ENCODE measurements around the gene ANKRD31. TPM values are rescaled to one million over a fixed set of nuclear protein-coding genes. Genes with fewer than 3 reads are reported as not detected.

ANKRD31 gene
- total RNA-seq, 1 experiment from 2014 or later: 0.09 TPM

DNA sequence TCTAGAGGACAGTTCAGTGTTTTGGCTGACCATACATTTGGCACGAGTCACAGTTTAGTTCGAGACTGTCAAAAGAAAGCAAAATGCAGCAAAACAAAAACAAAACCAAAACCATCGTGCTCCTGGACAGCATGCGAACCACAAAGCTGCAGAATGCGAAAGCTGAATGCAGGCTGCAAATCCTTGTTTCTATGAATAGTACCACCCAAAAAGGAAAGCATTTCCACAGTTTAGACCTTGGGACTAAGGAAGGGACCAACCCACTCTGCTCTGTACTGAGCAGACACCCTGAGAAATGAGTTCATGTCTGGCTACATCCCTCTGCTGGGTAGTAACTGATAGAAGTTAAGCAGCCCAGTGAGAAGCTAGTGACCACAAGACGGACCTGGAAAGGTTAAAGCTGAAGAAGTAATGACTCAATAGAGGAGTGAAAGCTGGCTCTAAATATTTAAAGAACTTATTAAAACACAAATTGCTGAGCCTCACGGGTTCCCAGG is 188.2 kb downstream of the ANKRD31 start:
- Mint-ChIP-seq H3K36me3 (no peaks in the 10 kb centered on the region), H3K27me3 (ENCODE audit: low read depth) (peaks cover 27% of the 10 kb centered on the region), H3K4me3 (no peak overlapping the region), H3K4me1 (peaks cover 26% of the 10 kb centered on the region), H3K27ac (no peak overlapping the region), H3K9me3 (no peaks in the 10 kb centered on the region)
- TF ChIP-seq, protein P1, sequence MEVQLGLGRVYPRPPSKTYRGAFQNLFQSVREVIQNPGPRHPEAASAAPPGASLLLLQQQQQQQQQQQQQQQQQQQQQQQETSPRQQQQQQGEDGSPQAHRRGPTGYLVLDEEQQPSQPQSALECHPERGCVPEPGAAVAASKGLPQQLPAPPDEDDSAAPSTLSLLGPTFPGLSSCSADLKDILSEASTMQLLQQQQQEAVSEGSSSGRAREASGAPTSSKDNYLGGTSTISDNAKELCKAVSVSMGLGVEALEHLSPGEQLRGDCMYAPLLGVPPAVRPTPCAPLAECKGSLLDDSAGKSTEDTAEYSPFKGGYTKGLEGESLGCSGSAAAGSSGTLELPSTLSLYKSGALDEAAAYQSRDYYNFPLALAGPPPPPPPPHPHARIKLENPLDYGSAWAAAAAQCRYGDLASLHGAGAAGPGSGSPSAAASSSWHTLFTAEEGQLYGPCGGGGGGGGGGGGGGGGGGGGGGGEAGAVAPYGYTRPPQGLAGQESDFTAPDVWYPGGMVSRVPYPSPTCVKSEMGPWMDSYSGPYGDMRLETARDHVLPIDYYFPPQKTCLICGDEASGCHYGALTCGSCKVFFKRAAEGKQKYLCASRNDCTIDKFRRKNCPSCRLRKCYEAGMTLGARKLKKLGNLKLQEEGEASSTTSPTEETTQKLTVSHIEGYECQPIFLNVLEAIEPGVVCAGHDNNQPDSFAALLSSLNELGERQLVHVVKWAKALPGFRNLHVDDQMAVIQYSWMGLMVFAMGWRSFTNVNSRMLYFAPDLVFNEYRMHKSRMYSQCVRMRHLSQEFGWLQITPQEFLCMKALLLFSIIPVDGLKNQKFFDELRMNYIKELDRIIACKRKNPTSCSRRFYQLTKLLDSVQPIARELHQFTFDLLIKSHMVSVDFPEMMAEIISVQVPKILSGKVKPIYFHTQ (CRISPR knock-in tag; IDR thresholded peaks at IDR 0.05): no peak
- TF ChIP-seq NR2C2 (CRISPR knock-in tag; IDR thresholded peaks at IDR 0.05) (no peak), ZNF138 (CRISPR knock-in tag; conservative IDR thresholded peaks at IDR 0.05) (no peak), CREM (CRISPR knock-in tag; IDR thresholded peaks at IDR 0.05) (no peak), OVOL2 (CRISPR knock-in tag; IDR thresholded peaks at IDR 0.05; ENCODE audit: borderline replicate concordance) (no peak), NR3C1 (CRISPR knock-in tag; conservative IDR thresholded peaks at IDR 0.05; ENCODE audit: low read depth) (no peak), NFYB (CRISPR knock-in tag; conservative IDR thresholded peaks at IDR 0.05; ENCODE audit: low read depth) (no peak)
- TF ChIP-seq, protein P2, sequence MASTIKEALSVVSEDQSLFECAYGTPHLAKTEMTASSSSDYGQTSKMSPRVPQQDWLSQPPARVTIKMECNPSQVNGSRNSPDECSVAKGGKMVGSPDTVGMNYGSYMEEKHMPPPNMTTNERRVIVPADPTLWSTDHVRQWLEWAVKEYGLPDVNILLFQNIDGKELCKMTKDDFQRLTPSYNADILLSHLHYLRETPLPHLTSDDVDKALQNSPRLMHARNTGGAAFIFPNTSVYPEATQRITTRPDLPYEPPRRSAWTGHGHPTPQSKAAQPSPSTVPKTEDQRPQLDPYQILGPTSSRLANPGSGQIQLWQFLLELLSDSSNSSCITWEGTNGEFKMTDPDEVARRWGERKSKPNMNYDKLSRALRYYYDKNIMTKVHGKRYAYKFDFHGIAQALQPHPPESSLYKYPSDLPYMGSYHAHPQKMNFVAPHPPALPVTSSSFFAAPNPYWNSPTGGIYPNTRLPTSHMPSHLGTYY (CRISPR knock-in tag; IDR thresholded peaks at IDR 0.05): no peak
- TF ChIP-seq, protein P3, sequence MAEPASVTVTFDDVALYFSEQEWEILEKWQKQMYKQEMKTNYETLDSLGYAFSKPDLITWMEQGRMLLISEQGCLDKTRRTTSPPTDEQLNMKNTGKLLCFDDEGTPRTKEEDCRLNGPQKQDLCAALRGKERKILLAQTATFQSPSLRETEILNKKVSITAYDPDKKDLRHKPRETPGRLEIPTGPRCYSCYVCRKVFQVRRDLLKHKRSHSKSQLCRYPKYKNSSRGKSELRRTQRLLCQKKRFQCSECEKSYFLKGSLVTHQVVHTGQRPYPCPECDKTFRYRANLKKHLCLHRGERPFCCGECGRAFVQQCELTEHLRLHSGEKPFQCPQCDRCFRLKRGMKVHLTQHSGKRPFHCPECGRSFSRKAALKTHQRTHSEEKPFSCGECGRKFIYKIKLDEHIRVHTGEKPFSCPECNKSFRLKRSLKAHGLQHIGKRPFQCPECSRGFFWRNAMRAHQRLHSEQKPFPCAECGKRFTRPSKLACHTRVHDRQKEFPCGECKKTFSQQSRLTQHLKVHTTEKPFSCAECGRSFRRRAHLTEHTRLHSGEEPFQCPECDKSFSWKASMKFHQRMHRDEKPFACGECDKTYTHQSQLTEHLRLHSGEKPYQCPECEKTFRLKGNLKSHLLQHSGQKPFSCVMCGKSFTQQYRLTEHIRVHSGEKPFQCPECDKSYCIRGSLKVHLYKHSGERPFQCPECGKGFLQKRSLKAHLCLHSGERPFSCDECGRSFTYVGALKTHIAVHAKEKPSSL (CRISPR knock-in tag; conservative IDR thresholded peaks at IDR 0.05): no peak
- TF ChIP-seq, protein P4, sequence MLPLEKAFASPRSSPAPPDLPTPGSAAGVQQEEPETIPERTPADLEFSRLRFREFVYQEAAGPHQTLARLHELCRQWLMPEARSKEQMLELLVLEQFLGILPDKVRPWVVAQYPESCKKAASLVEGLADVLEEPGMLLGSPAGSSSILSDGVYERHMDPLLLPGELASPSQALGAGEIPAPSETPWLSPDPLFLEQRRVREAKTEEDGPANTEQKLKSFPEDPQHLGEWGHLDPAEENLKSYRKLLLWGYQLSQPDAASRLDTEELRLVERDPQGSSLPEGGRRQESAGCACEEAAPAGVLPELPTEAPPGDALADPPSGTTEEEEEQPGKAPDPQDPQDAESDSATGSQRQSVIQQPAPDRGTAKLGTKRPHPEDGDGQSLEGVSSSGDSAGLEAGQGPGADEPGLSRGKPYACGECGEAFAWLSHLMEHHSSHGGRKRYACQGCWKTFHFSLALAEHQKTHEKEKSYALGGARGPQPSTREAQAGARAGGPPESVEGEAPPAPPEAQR (CRISPR knock-in tag; IDR thresholded peaks at IDR 0.05): no peak
- TF ChIP-seq, protein P5, sequence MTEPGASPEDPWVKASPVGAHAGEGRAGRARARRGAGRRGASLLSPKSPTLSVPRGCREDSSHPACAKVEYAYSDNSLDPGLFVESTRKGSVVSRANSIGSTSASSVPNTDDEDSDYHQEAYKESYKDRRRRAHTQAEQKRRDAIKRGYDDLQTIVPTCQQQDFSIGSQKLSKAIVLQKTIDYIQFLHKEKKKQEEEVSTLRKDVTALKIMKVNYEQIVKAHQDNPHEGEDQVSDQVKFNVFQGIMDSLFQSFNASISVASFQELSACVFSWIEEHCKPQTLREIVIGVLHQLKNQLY (CRISPR knock-in tag; IDR thresholded peaks at IDR 0.05): no peak
- no peak for ATAC-seq
- CTCF ChIA-PET: interaction anchor here (0.9 to 4.0 kb wide), 4 partner anchors 104 to 288 kb away, joined by 3 to 49 read pairs (median 12); partner anchors contain the start of genes ANKRD31 and HMGCR
- DNase-seq (ENCODE audit: low spot score): no peak
- POLR2A ChIA-PET: no interaction called here

DNA sequence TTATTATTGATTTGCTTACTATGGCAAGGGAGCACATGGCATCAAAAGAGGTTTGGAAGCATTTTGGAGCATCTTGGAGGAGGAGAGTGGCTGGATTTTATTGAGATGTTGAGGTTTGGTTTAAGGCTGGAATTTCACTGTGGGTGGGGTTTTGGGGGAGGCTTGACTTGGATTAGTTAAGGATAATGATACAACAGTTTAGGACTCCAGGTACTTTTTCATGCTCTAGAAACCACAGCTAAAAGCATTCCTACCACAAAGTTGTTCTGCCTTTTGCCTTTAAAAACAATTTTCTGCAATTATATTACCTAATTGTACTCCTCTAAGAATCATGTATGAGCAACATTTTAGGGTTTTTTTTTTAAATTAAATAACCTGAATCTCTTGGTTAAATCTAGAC is 189.3 kb downstream of the ANKRD31 start:
- H3K27ac Mint-ChIP-seq: no peak overlapping the region
- H3K9me3 Mint-ChIP-seq: no peaks in the 10 kb centered on the region
- ATAC-seq: no peak
- POLR2A ChIA-PET: no interaction called here
- peaks cover 25% of the 10 kb centered on the region for H3K27me3 Mint-ChIP-seq (ENCODE audit: low read depth)
- CTCF ChIA-PET: no interaction called here
- peaks cover 25% of the 10 kb centered on the region for H3K4me1 Mint-ChIP-seq
- H3K4me3 Mint-ChIP-seq: no peak overlapping the region
- DNase-seq (ENCODE audit: low spot score): no peak
- H3K36me3 Mint-ChIP-seq: no peaks in the 10 kb centered on the region
- TF ChIP-seq, protein P6, sequence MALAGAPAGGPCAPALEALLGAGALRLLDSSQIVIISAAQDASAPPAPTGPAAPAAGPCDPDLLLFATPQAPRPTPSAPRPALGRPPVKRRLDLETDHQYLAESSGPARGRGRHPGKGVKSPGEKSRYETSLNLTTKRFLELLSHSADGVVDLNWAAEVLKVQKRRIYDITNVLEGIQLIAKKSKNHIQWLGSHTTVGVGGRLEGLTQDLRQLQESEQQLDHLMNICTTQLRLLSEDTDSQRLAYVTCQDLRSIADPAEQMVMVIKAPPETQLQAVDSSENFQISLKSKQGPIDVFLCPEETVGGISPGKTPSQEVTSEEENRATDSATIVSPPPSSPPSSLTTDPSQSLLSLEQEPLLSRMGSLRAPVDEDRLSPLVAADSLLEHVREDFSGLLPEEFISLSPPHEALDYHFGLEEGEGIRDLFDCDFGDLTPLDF (CRISPR knock-in tag; IDR thresholded peaks at IDR 0.05): no peak
- TF ChIP-seq CREB1 (CRISPR knock-in tag; IDR thresholded peaks at IDR 0.05): no peak
- no peak for TF ChIP-seq ATF1 (CRISPR knock-in tag; IDR thresholded peaks at IDR 0.05)
- TF ChIP-seq, protein P7, sequence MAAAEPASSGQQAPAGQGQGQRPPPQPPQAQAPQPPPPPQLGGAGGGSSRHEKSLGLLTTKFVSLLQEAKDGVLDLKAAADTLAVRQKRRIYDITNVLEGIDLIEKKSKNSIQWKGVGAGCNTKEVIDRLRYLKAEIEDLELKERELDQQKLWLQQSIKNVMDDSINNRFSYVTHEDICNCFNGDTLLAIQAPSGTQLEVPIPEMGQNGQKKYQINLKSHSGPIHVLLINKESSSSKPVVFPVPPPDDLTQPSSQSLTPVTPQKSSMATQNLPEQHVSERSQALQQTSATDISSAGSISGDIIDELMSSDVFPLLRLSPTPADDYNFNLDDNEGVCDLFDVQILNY (CRISPR knock-in tag; IDR thresholded peaks at IDR 0.05): no peak
- TF ChIP-seq MXD4 (CRISPR knock-in tag; IDR thresholded peaks at IDR 0.05; ENCODE audit: borderline replicate concordance): no peak
- no peak for TF ChIP-seq ZNF396 (CRISPR knock-in tag; IDR thresholded peaks at IDR 0.05; ENCODE audit: borderline replicate concordance)
- no peak for TF ChIP-seq NFE2L1 (CRISPR knock-in tag; IDR thresholded peaks at IDR 0.05)
- TF ChIP-seq, protein P8, sequence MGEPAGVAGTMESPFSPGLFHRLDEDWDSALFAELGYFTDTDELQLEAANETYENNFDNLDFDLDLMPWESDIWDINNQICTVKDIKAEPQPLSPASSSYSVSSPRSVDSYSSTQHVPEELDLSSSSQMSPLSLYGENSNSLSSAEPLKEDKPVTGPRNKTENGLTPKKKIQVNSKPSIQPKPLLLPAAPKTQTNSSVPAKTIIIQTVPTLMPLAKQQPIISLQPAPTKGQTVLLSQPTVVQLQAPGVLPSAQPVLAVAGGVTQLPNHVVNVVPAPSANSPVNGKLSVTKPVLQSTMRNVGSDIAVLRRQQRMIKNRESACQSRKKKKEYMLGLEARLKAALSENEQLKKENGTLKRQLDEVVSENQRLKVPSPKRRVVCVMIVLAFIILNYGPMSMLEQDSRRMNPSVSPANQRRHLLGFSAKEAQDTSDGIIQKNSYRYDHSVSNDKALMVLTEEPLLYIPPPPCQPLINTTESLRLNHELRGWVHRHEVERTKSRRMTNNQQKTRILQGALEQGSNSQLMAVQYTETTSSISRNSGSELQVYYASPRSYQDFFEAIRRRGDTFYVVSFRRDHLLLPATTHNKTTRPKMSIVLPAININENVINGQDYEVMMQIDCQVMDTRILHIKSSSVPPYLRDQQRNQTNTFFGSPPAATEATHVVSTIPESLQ (CRISPR knock-in tag; IDR thresholded peaks at IDR 0.05): no peak

All from WTC11 (cell line).